DND-41 (cell line): ENCODE data around the gene FAM53B.

ENCODE experiments used
- ATAC-seq: fragments of 200-7000 bp; cut with Tn5 transposase; 3 replicates; pipeline ENCODE4 v1.9.1; 2021; ENCODE audit warnings: low read depth; ENCODE audit not compliant: insufficient read depth
- DNase-seq: peaks from one replicate; pipeline ENCODE4 v3.0.0-alpha.2; 2020
- H2AFZ ChIP-seq: 2 replicates; pipeline ENCODE4 v1.6.0; 2012; ENCODE audit warnings: low read depth, low read length
- H3K27ac ChIP-seq: 2 replicates; pipeline ENCODE4 v1.5.1; 2012; ENCODE audit warnings: low read length, inconsistent platforms
- H3K27me3 ChIP-seq: fragments of 200-600 bp; sonication (generic); 2 replicates; pipeline ENCODE4 v1.6.0; 2012; ENCODE audit warnings: low read length, mild to moderate bottlenecking, inconsistent platforms; ENCODE audit not compliant: insufficient read depth, poor library complexity
- H3K36me3 ChIP-seq: 2 replicates; pipeline ENCODE4 v1.5.1; 2012; ENCODE audit warnings: low read length, inconsistent platforms; ENCODE audit not compliant: insufficient read depth
- H3K4me1 ChIP-seq: 2 replicates; pipeline ENCODE4 v1.5.1; 2012; ENCODE audit warnings: mild to moderate bottlenecking, low read length; ENCODE audit not compliant: insufficient read depth
- H3K4me2 ChIP-seq: 2 replicates; pipeline ENCODE4 v1.6.0; 2012; ENCODE audit warnings: mild to moderate bottlenecking, moderate library complexity, low read length, inconsistent platforms; ENCODE audit not compliant: insufficient read depth
- H3K4me3 ChIP-seq, 2 experiments: fragments of 200-600 bp in 1 of 2; shearing (Covaris generic) in 1 of 2; 2 replicates each; pipeline ENCODE4 v1.5.1; 2012 to 2016; ENCODE audit warnings: inconsistent platforms in 2 of 2, low read length in 2 of 2, mild to moderate bottlenecking in 2 of 2, low read depth in 1 of 2, moderate library complexity in 1 of 2
- H3K79me2 ChIP-seq: 2 replicates; pipeline ENCODE4 v1.6.0; 2012; ENCODE audit warnings: low read length, inconsistent platforms; ENCODE audit not compliant: insufficient read depth
- H3K9ac ChIP-seq: 2 replicates; pipeline ENCODE4 v1.6.0; 2012; ENCODE audit warnings: low read depth, mild to moderate bottlenecking, inconsistent platforms, low read length, moderate library complexity
- H3K9me3 ChIP-seq: 2 replicates; pipeline ENCODE4 v1.5.1; 2012; ENCODE audit warnings: low read length, moderate library complexity, mild to moderate bottlenecking, inconsistent platforms; ENCODE audit not compliant: insufficient read depth, severe bottlenecking
- H4K20me1 ChIP-seq: 2 replicates; pipeline ENCODE4 v1.6.0; 2012; ENCODE audit warnings: low read length; ENCODE audit not compliant: insufficient read depth
- CTCF ChIP-seq: IDR thresholded peaks from 2 replicates; pipeline ENCODE4 v1.5.1; 2012; ENCODE audit warnings: borderline replicate concordance, low read length, moderate library complexity, mild to moderate bottlenecking; ENCODE audit not compliant: poor library complexity, severe bottlenecking; ENCODE audit errors: extremely low read depth
- EZH2 ChIP-seq: IDR thresholded peaks from 3 replicates; pipeline ENCODE4 v1.6.1; 2012; ENCODE audit warnings: borderline replicate concordance, low read depth, mild to moderate bottlenecking, moderate library complexity, low read length, inconsistent platforms; ENCODE audit not compliant: severe bottlenecking

Gene FAM53B

GRCh38 chr10:124691421-124692099 is 52.6 kb downstream of the FAM53B start:
- peak overlapping the region; percentile 59; the same call in 1 of the 2 replicates for H3K27ac ChIP-seq
- DNase-seq = no peak
- ATAC-seq = no peak

GRCh38 chr10:124691002-124691401 is 53.2 kb downstream of the FAM53B start:
- Histone ChIP-seq H4K20me1 (peaks cover 20% of the 10 kb centered on the region; the same call in 1 of the 2 replicates), H3K4me3 (no peak overlapping the region), H3K9me3 (no peaks in the 10 kb centered on the region), H3K36me3 (peaks cover 90% of the 10 kb centered on the region), H2AFZ (no peak overlapping the region), H3K27ac (peak overlapping the region; percentile 35; the same call in 1 of the 2 replicates), H3K79me2 (peaks cover 95% of the 10 kb centered on the region), H3K9ac (no peak overlapping the region), H3K27me3 (no peaks in the 10 kb centered on the region), H3K4me1 (peaks cover 60% of the 10 kb centered on the region), H3K4me2 (no peak overlapping the region)
- TF ChIP-seq EZH2 (no peak), CTCF (no peak)
- no peak for DNase-seq
- ATAC-seq = no peak

More at GRCh38 chr10:124691421-124692099, 52.6 kb downstream of the FAM53B start:
- Histone ChIP-seq H4K20me1 (peaks cover 23% of the 10 kb centered on the region; the same call in 1 of the 2 replicates), H3K36me3 (peaks cover 93% of the 10 kb centered on the region), H3K4me3 (no peak overlapping the region), H3K9ac (no peak overlapping the region), H3K4me2 (no peak overlapping the region), H2AFZ (no peak overlapping the region), H3K4me1 (peaks cover 54% of the 10 kb centered on the region), H3K79me2 (peaks cover 95% of the 10 kb centered on the region), H3K9me3 (no peaks in the 10 kb centered on the region), H3K27me3 (no peaks in the 10 kb centered on the region)
- TF ChIP-seq EZH2 = no peak
- TF ChIP-seq CTCF = no peak

- ATAC-seq = no peak
- TF ChIP-seq EZH2 (no peak), CTCF (no peak)
- Histone ChIP-seq H3K36me3 (peaks cover 80% of the 10 kb centered on the region), H3K9ac (no peak overlapping the region), H4K20me1 (peaks cover 20% of the 10 kb centered on the region; the same call in 1 of the 2 replicates), H3K4me2 (no peak overlapping the region), H3K27me3 (no peaks in the 10 kb centered on the region), H3K79me2 (peaks cover 95% of the 10 kb centered on the region), H3K4me3 (no peak overlapping the region), H3K4me1 (peaks cover 70% of the 10 kb centered on the region), H3K27ac (peak overlapping the region; percentile 71), H2AFZ (no peak overlapping the region), H3K9me3 (no peaks in the 10 kb centered on the region)
- DNase-seq = no peak
Measured at GRCh38 chr10:124689911-124690498, 54.2 kb downstream of the FAM53B start.
